Globus pallidus (tissue), 1 donor: Measurements from ENCODE around the gene SAP30BP.

ENCODE experiments used
- DNase-seq: peaks from one replicate; pipeline ENCODE4 v3.0.0-alpha.2; 2015; ENCODE audit warnings: low spot score

Gene SAP30BP

DNA sequence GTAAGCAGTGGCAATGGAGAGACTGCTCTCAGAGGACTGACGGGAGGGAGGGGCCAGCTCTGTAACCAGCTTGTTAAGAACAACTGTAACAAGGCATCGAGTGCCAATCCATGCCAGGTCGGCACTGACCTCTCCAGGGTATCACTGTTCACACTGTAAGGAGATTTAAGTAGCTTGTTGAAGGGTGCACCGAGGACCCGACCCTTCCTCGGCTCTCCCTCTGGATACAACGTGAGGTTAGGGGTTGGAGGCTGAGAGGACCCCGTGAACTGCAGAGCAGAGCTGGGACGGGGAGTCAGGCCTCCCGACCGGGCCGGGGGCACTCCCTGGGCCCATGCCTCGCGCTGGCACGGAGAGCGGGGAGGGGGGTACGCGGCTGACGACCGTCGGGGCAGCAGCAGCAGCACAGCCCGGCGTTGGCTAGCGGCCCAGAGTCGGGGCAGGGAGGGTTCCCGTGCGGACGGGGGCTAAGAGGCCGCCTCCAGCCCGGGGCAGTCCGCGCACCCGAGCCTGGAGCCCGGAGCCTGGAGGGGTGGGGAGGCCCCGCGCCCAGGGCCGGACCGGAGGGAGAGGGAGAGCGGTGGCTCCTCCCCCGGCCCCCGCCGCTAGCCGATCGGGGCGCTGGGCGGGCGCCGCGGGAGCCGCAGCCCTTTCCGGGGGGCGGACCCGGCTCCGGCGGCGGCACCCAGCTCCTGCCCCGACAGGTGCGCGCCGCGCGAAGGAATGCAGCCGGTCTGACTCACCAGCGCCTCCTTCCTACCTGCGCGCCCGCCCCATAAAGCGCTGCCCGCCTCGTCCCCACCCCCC lies 53.7 kb downstream of the SAP30BP start, which contains the start of gene ITGB4:
Gene ITGB4, plus strand, starts transcription at position 804 of the 807 bp plus-strand sequence. CDS start 3,245 bp downstream, outside the sequence.
- DNase-seq = peak; percentile 55

DNA sequence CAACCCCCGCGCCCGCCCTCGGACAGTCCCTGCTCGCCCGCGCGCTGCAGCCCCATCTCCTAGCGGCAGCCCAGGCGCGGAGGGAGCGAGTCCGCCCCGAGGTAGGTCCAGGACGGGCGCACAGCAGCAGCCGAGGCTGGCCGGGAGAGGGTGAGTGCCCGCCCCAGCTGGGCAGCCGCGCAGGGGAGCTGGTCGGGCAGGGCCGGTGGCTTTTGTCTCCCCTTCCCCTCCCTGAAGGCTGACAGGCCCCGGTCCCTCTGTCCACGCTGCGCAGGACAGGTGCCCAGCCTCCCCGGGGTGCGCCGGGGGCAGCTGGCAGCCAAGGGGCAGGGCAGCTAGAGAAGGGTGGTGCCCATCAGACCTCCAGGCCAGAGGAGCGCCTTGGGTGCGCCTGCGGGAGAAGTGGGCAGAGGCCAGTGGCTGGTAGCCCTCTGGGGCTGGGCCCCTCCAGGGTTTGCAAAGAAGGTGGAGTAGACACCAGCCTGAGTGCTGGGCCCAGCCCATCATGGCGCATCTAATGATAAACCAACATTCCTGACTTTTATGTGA lies 54.4 kb downstream of the SAP30BP start:
- no peak for DNase-seq

DNA sequence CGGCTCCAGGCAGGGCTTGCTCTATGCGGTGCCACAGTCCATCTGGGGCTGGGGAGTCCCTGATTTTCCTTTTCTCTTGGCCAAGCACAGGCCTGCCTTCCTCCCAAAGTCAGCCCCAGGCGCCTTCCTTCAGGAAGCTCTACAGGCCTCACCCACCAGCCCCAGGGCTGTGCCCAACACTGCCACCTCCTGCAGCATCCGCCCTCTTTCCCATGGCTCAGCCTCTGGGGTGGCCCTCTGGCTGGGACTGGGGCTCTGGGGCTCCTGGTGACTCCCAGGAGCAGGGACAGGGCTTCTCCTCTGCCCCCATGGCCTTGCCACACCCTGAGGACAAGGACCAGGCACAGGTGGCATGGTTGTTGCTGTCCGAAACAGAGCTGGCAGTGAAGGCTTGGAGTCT lies 54.9 kb downstream of the SAP30BP start:
- no peak for DNase-seq

DNA sequence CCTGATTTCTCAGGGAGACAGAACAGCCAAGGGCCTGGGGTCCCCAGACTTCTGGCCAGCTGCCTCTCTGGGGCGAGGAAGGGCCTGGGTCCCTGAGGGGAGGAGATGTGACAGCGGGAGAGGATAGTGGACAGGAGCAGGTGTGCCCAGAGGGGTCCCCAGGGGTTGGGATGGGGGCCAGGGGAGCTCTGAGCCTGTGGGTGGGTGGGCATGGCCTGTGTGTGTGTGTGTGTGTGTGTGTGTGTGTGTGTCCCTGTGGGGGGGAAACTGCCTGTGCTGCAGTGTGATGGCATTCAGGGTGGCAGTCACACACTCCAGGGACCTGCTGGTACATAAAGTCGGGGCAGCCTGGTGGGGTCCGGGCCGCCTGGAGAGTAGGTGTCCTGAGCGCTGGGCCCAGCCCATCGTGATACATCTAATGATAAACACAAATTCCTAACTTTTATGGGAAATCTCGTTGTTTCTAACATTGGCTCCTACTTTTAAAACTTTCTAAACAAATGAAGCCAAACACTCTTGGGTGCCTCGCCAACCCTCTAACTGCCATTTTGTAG lies 55.5 kb downstream of the SAP30BP start:
- DNase-seq = no peak

DNA sequence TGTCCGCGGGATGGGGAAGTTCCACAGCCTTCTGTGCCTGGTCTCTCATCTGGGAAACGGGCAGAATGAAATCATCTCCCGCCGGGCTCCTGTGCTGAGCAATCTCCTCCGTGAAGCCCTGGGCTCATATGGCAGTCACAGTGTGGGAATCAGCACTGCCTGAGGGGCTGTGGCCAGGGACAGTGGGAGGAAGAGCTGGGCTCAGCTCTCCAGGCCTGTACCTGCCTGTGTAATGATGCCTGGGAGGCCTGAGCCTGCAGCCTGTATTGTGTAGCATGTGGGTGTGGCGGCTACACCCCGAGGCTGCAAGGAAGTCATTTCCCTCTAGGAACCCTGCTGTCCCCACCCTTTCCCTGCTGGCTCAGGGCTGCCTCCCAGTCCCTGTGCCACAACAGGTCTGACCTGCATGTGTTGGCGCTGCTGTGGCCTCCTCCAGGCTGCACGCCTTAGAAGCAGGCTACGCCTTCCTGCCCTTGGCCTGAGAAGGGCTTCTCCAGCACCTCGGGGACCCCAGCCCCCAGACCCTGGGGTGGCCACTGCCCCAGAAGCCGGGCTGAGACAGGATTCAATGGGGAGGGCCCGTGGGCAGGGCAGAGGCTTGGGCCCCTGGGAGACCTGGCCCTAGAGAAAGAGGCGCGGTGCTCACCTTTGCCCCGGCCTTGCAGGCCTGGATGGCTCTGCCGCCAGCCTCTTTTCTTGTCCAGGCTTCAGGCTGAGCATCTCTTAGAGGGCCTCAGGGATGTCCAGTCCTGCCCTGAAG lies 56.2 kb downstream of the SAP30BP start:
- DNase-seq = no peak

DNA sequence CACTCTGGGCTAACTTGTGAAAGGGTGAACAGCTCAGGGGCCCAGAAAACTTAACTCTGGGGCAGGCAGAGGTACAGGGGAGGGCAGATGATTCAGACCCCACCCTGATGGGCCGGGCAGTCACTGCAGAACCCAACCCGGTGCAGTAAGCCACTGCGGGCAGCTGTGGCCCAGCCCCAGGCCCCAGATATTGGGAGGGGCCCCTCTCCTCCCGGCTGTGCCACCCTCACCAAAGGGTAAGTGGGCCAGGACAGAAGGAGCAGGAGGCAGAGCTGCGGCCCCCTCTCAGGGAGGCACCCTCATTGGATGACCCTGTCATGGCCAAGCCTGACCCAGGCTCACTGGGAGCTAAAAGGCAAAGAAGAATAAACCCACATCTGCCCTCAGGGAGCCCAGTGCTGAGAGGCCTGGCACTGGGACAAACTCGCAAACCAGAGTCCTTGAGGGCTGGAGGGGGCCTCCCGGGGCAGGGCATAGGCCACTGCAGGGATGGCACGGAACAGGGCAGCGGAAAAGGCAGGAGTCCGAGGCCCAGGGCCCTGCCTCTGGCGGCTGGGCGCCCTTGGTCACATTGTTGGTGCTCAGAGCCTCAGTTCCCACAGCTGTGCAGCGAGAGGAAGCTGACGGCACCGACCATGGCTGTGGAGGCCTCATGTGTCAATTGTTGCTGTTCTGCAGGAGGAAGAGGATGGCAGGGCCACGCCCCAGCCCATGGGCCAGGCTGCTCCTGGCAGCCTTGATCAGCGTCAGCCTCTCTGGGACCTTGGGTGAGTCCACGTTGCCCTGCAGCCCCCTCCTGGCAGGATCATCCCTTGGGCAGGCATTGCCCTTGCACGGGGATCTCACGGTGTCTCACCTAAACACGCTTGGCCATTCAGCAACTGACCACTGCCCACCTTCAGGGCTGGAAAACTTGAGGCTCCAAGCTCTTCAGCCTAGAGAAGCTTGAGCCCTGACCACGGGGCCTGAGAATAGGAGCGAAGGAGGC lies 57.2 kb downstream of the SAP30BP start:
- DNase-seq = no peak

DNA sequence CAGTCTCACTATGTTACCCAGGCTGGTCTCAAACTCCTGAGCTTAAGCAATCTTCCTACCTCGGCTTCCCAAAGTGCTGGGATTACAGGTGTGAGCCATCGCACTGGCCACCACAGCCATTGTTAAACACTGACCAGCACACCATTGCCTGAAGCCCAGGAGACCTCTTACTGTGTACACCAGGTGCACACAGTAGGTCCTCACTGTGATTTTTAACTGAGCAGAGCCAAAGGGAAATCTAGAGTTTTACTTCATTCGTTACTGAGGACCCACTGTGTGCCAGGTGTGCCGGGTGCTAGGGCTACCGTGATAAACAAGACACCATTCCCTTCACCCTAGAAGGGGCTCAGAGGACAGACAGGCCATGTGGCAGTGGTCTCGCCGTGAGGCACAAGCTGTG lies 58.4 kb downstream of the SAP30BP start:
- no peak for DNase-seq

DNA sequence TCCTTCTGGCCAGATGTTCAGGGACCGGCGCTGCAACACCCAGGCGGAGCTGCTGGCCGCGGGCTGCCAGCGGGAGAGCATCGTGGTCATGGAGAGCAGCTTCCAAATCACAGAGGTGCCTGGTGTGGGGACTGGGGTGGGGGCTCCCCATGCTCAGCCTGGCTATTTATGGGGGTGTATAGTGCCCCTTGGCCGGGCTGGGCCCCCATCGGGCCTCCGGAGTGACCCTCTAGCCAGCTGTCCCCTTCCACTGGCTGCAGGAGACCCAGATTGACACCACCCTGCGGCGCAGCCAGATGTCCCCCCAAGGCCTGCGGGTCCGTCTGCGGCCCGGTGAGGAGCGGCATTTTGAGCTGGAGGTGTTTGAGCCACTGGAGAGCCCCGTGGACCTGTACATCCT lies 60.3 kb downstream of the SAP30BP start:
- DNase-seq = no peak

DNA sequence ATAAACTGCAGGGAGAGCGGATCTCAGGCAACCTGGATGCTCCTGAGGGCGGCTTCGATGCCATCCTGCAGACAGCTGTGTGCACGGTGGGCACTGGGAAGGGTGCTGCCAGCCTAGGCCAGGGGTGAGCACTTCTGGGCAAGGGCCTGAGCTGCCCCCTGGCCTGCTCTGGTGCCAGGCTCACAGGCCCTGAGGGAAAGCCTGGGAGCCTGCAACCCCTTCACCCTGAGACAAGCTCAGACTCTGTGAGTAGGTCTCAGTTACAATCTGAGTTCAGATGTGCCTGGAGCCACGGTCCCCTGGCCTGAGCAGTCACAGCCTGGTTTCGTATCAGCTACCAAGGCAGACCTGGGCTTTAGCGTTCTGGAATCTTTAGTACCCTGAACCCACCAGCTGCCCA lies 62.2 kb downstream of the SAP30BP start:
- no peak for DNase-seq

DNA sequence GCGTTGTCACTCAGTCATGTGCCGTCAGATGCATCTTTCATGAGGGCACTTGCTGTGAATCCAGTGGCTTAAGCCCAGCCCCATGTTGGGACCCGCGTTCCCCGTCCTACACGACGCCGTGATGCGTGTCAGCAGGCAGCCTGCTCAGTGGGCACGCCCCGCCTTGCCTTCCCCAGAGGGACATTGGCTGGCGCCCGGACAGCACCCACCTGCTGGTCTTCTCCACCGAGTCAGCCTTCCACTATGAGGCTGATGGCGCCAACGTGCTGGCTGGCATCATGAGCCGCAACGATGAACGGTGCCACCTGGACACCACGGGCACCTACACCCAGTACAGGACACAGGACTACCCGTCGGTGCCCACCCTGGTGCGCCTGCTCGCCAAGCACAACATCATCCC lies 62.9 kb downstream of the SAP30BP start:
- DNase-seq = no peak

DNA sequence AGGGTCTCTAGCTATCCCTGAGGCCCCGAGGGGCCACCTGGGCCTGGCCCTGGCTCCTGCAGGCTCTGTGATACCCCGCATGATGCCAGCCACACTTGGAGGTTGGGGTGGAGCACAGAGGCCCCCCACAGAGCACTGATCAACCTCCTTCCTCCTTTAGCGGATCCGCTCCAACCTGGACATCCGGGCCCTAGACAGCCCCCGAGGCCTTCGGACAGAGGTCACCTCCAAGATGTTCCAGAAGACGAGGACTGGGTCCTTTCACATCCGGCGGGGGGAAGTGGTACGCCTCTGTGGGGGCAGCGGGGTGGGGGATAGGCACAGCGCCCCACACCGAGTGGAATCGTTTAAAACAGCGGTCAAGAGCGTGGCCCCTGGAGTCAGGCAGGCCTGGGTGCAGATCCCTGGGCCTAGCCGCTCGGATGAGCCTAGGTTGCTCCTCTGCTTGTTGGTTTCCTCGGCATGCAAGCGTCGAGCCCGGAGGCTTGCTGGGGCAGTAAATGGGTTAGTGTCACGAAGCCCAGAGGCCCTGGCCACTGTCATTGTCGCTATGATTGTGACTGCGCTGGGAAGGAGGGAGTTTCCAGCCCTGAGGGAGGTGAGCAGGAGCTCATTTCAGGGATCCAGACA lies 64.1 kb downstream of the SAP30BP start:
- no peak for DNase-seq

DNA sequence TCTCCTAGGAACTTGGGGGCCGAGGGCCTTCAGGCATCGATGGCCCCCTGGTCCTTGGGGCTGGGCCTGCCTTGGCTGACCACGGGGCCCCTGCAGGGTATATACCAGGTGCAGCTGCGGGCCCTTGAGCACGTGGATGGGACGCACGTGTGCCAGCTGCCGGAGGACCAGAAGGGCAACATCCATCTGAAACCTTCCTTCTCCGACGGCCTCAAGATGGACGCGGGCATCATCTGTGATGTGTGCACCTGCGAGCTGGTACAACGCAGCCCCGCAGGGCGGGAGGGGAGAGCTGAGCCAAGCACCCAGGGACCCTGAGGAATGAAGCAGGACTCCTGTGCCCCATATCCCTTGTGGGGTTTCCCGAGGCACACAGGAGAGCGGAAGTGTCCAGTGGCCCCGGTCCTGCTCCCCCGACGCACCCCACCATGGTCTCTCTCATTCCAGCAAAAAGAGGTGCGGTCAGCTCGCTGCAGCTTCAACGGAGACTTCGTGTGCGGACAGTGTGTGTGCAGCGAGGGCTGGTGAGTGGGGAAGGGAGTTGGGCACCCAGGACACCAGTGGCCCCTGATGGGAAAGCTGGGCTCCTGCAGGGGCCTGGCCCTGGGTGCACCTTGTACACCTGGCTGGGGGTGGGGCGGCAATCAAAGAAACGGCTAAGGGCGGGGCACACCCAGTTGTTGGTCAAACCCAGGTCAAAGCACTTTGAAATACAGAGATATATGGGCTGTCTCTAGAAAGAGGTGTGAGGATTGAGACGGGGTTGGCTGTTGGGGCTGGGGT lies 64.8 kb downstream of the SAP30BP start:
- DNase-seq = no peak

DNA sequence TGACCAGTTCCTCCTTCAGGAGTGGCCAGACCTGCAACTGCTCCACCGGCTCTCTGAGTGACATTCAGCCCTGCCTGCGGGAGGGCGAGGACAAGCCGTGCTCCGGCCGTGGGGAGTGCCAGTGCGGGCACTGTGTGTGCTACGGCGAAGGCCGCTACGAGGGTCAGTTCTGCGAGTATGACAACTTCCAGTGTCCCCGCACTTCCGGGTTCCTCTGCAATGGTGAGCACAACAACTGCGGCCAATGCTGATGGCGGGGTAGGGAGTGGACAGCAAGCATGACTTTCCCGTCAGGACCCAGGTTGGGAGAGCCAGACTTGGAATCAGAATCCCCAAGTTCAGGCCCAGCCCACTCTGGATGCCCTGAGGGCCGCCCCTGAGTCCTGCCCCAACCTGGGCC lies 66.3 kb downstream of the SAP30BP start:
- DNase-seq = no peak

DNA sequence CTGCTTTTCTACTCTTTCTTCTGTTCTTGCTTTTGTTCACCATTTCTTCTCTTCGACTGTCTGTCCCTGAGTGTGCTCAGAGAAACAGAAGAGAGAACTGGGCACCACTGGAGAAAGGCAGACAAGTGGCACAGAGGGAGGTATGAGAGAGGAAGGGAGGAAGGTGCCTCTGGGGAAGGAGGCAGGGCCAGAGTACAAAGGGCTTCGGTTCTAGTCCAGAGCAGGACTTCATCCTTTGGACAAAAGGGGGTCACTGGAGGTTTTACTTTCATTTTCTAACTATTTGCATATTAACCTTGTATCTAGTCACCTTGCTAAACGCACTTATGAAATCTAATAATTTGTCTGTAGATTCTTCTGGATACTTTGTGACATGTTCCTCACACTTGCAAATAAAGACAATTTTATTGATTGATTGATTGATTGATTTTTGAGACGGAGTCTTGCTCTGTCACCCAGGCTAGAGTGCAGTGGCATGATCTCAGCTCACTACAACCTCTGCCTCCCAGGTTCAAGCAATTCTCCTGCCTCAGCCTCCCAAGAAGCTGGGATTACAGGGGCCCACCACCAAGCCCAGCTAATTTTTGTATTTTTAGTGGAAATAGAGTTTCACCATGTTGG lies 67.6 kb downstream of the SAP30BP start:
- DNase-seq = no peak

DNA sequence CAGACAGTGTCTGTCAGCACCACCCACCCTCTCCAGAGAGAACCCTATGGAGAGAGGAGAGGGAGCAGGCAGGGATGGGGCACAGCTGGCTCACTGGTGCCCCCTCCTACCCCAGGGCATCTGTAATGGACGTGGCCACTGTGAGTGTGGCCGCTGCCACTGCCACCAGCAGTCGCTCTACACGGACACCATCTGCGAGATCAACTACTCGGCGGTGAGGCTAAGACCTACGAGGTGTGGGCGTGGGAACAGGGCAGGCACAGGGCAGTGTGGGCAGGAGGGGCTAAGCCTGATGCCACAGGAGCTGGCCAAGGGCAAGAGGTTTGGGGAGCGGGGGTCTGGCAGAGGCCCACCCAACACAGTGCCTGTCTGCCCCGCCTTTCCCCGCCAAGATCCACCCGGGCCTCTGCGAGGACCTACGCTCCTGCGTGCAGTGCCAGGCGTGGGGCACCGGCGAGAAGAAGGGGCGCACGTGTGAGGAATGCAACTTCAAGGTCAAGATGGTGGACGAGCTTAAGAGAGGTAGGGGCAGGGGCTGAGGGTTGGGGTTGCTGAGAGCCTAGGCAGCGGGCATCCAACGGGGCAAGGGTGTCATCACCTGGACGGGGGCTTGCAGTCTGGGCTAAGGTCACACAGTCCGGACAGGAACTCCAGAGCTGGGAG lies 69.2 kb downstream of the SAP30BP start:
- DNase-seq = no peak

DNA sequence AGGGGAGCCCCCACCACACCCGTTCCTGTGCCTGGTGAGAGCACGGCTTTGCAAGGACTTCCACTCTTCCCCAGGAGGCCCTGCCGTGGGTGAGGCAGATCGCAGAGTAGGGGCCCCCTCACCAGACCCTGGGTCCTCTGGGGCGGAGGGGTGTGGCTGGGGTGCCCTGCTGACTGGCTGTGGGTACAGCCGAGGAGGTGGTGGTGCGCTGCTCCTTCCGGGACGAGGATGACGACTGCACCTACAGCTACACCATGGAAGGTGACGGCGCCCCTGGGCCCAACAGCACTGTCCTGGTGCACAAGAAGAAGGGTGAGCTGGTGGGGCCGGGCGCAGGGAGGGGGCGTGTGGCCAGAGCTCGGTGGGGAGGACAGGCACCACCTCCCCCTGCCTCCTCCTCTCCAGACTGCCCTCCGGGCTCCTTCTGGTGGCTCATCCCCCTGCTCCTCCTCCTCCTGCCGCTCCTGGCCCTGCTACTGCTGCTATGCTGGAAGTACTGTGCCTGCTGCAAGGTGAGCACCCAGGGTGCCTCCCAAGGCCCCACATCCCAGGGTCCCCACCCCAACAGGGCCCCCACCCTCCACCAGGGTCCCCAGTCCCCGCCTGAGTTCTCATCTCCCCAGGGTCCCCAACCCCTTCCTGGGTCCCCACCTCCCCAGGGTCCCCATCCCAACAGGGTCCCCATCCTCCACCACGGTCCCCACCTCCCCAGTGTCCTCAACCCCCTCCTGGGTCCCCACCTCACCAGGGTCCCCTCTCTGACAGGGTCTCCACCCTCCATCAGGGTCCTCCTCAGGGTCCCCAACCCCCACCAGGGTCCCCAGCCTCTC lies 70.2 kb downstream of the SAP30BP start:
- no peak for DNase-seq

DNA sequence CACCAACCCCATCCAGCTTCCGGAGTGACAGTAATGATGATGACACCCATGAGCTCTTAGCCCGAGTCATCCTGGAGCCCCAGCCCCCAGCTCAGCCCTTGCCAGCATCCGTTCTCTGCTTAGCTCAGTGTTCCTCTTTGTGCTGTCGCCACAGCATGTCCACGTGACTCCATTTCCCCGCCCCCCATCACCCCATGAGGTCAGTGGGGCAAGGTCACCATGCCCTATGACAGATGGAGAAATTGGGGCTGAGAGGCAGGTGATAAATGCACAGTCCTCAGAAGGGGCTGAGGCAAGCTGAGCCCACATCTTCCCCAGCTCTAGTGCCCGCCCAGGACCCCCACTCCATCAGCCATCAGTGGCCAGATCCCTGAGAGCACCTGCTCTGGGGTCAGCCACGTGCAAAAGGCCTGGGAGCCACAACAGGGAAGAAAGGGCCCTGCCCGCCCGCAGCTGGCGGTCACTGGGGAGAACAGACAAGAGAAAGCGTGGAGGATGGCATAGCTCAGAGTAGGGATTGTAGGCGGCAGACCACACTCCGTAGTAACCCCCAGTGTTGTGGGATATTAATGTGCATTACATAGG lies 71.2 kb downstream of the SAP30BP start:
- DNase-seq = peak; percentile 59

DNA sequence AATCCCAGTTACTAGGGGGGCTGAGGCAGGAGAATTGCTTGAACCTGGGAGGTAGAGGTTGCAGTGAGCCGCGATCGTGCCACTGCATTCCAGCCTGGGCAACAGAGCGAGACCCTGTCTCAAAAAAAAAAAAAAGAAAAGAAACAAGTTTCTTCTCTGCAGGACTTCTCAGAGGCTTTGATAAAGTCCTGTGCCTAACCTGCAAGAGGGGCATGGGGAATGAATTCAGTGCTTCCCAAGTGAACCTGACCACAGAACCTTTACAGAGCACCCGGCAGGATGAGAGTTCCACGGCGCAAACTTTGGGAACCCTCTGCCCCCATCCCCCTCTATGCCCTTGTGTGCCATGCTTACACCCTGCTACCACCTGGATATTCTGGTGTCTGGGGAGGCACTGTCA lies 72.0 kb downstream of the SAP30BP start:
- DNase-seq = no peak
